ENCODE results near the gene KCNRG. TPM values are rescaled to one million over a fixed set of nuclear protein-coding genes. Genes with fewer than 3 reads are reported as not detected.

KCNRG gene
- total and polyA plus RNA-seq, 7 experiments from 2014 or later, result 0.29 to 0.97 (median 0.57) TPM

Small RNA genes within 50 kb of the gene (microRNA-seq; reads per million reads assigned to microRNA genes)
- gene MIR15A (ENCODE audit: borderline microRNAs expressed), result 1,247 reads per million, percentile 84 among the genes with 10 or more reads in this experiment
- gene MIR16-1 (ENCODE audit: borderline microRNAs expressed), result 588 reads per million, percentile 76 among the genes with 10 or more reads in this experiment
- gene MIR3613 (ENCODE audit: borderline microRNAs expressed), result 179 reads per million, percentile 62 among the genes with 10 or more reads in this experiment

Other genes starting within 250 kb of the KCNRG start
- gene KPNA3, start 222.8 kb upstream of the KCNRG start, total RNA-seq, result 10 to 100 TPM; 17.0 to 38.7 (median 19.6) TPM
- gene KPNA3, start 222.8 kb upstream of the KCNRG start, polyA plus RNA-seq, result 10 to 100 TPM; 19.6 to 23.0 TPM
- gene SPRYD7, start 79.1 kb upstream of the KCNRG start, total RNA-seq, result 1 to 10 TPM; 1.7 to 3.1 (median 2.3) TPM
- 1 to 10 TPM; 1.5 to 1.7 TPM for gene SPRYD7, start 79.1 kb upstream of the KCNRG start, polyA plus RNA-seq
- 10 to 100 TPM; 18.3 to 27.1 (median 21.8) TPM for gene TRIM13, start 18.4 kb upstream of the KCNRG start, total RNA-seq
- 10 to 100 TPM in 1 of 2 donors, 1 to 10 TPM in 1; 9.0 to 17.2 TPM for gene TRIM13, start 18.4 kb upstream of the KCNRG start, polyA plus RNA-seq

Data from naive thymus-derived CD4-positive, alpha-beta T cell (primary cell).